ENCODE results near the gene ARPIN. TPM values are rescaled to one million over a fixed set of nuclear protein-coding genes. Genes with fewer than 3 reads are reported as not detected.

ARPIN gene
- total and polyA plus RNA-seq, 9 of the 15 experiments (the other 6 are each of a cell fraction or from before 2014, with no cell fraction given) = not detected

DNA sequence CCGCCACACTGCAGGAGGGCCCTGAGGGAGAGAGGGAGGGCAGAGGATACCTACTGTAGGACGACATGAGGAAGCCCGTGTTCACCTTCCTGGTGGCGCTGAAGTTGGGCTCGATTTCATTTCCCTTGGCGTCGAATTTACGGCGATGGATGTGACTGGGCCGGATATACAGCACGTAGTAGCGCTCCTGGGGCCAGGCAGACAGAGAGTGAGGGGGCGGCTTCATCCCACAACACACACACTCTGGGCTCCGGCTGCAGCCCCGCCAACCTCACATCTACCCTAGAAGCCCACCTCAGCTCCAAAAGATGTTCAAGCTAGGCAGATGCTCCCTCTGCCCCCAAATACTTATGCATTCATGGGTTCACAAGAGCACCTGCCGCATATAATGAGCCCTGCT, 4.5 kb downstream of the ARPIN start (continued):
- TF ChIP-seq, protein P1, sequence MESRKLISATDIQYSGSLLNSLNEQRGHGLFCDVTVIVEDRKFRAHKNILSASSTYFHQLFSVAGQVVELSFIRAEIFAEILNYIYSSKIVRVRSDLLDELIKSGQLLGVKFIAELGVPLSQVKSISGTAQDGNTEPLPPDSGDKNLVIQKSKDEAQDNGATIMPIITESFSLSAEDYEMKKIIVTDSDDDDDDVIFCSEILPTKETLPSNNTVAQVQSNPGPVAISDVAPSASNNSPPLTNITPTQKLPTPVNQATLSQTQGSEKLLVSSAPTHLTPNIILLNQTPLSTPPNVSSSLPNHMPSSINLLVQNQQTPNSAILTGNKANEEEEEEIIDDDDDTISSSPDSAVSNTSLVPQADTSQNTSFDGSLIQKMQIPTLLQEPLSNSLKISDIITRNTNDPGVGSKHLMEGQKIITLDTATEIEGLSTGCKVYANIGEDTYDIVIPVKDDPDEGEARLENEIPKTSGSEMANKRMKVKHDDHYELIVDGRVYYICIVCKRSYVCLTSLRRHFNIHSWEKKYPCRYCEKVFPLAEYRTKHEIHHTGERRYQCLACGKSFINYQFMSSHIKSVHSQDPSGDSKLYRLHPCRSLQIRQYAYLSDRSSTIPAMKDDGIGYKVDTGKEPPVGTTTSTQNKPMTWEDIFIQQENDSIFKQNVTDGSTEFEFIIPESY (CRISPR knock-in tag; IDR thresholded peaks at IDR 0.05) = no peak
- TF ChIP-seq BRCA1 (IDR thresholded peaks at IDR 0.05) (no peak), BRCA1 (CRISPR knock-in tag; IDR thresholded peaks at IDR 0.05) (no peak)

DNA sequence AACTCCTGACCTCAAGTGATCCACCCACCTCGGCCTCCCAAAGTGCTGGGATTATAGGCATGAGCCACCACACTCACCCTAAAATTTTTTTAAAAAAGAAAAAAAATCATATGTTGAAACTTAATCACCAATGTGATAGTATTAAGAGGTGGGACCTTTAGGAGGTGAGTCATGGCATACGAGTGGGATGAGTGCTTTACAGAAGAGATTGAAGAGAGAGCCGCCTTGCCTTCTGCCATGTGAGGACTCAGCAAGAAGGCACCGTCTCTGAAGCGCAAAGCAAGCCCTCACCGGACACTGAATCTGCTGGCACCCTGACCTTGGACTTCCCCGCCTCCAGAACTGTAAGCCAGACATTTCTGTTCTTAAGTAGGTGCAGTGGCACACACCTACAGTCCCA, 5.5 kb downstream of the ARPIN start:
- ChIA-PET POLR2A (no interaction called here), CTCF (ENCODE audit: low intra/inter-chr PET ratio) (no interaction called here)
- BruUV-seq (replicated peaks) = no TSS peak
- no peak for DNase-seq (ENCODE audit: extremely low read depth in 1 of 4, low spot score in 3 of 4)
- H3K4me1 ChIP-seq (replicated peaks in 1 of 2; ENCODE audit: control insufficient read depth in 2 of 2, insufficient read depth in 2 of 2, low read length in 2 of 2) = peaks cover 9 to 14% of the 10 kb centered on the region in 2 experiments; a peak in 3 of 5 replicates
- no peaks in the 10 kb centered on the region for H3K9me1 ChIP-seq (ENCODE audit: control insufficient read depth, insufficient read depth, low read length)
- intact Hi-C loops (cut with micrococcal nuclease) (no loop called here), in situ Hi-C loops (cut with MboI) (no loop called here)
- H4K20me1 ChIP-seq (replicated peaks; ENCODE audit: control insufficient read depth, insufficient read depth, low read length) = no peaks in the 10 kb centered on the region
- H3K79me2 ChIP-seq (ENCODE audit: control insufficient read depth, insufficient read depth, low read length) = no peaks in the 10 kb centered on the region
- H3K4me2 ChIP-seq (ENCODE audit: insufficient read depth, low read length) = no peak overlapping the region
- no peak for FAIRE-seq
- no peaks in the 10 kb centered on the region for H3K36me3 ChIP-seq (ENCODE audit: control insufficient read depth, insufficient read depth, low read length)
- 33% methylated on average over 7 of the region's 7 CpGs for WGBS (ENCODE audit: insufficient coverage, low coverage, missing lambda C conversion rate)
- H3K9me3 ChIP-seq (replicated peaks; ENCODE audit: control insufficient read depth, insufficient read depth, low read depth, low read length) = no peaks in the 10 kb centered on the region
- H3K9ac ChIP-seq (ENCODE audit: insufficient read depth in 1 of 2, low read depth in 2 of 2, low read length in 2 of 2) = no peak overlapping the region
- H3K27ac ChIP-seq (ENCODE audit: extremely low read depth, low read depth, low read length) = no peak overlapping the region
- no peak overlapping the region for H3K4me3 ChIP-seq
- no peak overlapping the region for H2AFZ ChIP-seq (ENCODE audit: low read depth, low read length)
- H3K27me3 ChIP-seq (ENCODE audit: control insufficient read depth in 2 of 2, insufficient read depth in 2 of 2, low read length in 2 of 2) = peaks cover 0 to 21% of the 10 kb centered on the region in 2 experiments; a peak in 2 of 5 replicates
- ATAC-seq = no peak
- TF ChIP-seq, protein P2, sequence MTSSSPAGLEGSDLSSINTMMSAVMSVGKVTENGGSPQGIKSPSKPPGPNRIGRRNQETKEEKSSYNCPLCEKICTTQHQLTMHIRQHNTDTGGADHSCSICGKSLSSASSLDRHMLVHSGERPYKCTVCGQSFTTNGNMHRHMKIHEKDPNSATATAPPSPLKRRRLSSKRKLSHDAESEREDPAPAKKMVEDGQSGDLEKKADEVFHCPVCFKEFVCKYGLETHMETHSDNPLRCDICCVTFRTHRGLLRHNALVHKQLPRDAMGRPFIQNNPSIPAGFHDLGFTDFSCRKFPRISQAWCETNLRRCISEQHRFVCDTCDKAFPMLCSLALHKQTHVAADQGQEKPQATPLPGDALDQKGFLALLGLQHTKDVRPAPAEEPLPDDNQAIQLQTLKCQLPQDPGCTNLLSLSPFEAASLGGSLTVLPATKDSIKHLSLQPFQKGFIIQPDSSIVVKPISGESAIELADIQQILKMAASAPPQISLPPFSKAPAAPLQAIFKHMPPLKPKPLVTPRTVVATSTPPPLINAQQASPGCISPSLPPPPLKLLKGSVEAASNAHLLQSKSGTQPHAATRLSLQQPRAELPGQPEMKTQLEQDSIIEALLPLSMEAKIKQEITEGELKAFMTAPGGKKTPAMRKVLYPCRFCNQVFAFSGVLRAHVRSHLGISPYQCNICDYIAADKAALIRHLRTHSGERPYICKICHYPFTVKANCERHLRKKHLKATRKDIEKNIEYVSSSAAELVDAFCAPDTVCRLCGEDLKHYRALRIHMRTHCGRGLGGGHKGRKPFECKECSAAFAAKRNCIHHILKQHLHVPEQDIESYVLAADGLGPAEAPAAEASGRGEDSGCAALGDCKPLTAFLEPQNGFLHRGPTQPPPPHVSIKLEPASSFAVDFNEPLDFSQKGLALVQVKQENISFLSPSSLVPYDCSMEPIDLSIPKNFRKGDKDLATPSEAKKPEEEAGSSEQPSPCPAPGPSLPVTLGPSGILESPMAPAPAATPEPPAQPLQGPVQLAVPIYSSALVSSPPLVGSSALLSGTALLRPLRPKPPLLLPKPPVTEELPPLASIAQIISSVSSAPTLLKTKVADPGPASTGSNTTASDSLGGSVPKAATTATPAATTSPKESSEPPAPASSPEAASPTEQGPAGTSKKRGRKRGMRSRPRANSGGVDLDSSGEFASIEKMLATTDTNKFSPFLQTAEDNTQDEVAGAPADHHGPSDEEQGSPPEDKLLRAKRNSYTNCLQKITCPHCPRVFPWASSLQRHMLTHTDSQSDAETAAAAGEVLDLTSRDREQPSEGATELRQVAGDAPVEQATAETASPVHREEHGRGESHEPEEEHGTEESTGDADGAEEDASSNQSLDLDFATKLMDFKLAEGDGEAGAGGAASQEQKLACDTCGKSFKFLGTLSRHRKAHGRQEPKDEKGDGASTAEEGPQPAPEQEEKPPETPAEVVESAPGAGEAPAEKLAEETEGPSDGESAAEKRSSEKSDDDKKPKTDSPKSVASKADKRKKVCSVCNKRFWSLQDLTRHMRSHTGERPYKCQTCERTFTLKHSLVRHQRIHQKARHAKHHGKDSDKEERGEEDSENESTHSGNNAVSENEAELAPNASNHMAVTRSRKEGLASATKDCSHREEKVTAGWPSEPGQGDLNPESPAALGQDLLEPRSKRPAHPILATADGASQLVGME (CRISPR knock-in tag; IDR thresholded peaks at IDR 0.05) = no peak
- TF ChIP-seq, protein P3, sequence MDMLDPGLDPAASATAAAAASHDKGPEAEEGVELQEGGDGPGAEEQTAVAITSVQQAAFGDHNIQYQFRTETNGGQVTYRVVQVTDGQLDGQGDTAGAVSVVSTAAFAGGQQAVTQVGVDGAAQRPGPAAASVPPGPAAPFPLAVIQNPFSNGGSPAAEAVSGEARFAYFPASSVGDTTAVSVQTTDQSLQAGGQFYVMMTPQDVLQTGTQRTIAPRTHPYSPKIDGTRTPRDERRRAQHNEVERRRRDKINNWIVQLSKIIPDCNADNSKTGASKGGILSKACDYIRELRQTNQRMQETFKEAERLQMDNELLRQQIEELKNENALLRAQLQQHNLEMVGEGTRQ (CRISPR knock-in tag; IDR thresholded peaks at IDR 0.05) = no peak
- TF ChIP-seq, protein P4, sequence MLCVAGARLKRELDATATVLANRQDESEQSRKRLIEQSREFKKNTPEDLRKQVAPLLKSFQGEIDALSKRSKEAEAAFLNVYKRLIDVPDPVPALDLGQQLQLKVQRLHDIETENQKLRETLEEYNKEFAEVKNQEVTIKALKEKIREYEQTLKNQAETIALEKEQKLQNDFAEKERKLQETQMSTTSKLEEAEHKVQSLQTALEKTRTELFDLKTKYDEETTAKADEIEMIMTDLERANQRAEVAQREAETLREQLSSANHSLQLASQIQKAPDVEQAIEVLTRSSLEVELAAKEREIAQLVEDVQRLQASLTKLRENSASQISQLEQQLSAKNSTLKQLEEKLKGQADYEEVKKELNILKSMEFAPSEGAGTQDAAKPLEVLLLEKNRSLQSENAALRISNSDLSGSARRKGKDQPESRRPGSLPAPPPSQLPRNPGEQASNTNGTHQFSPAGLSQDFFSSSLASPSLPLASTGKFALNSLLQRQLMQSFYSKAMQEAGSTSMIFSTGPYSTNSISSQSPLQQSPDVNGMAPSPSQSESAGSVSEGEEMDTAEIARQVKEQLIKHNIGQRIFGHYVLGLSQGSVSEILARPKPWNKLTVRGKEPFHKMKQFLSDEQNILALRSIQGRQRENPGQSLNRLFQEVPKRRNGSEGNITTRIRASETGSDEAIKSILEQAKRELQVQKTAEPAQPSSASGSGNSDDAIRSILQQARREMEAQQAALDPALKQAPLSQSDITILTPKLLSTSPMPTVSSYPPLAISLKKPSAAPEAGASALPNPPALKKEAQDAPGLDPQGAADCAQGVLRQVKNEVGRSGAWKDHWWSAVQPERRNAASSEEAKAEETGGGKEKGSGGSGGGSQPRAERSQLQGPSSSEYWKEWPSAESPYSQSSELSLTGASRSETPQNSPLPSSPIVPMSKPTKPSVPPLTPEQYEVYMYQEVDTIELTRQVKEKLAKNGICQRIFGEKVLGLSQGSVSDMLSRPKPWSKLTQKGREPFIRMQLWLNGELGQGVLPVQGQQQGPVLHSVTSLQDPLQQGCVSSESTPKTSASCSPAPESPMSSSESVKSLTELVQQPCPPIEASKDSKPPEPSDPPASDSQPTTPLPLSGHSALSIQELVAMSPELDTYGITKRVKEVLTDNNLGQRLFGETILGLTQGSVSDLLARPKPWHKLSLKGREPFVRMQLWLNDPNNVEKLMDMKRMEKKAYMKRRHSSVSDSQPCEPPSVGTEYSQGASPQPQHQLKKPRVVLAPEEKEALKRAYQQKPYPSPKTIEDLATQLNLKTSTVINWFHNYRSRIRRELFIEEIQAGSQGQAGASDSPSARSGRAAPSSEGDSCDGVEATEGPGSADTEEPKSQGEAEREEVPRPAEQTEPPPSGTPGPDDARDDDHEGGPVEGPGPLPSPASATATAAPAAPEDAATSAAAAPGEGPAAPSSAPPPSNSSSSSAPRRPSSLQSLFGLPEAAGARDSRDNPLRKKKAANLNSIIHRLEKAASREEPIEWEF (CRISPR knock-in tag; IDR thresholded peaks at IDR 0.05) = no peak
